Anterior cingulate cortex (tissue), 58 donors: ENCODE results near the gene ECE1.
A peak's percentile ranks its signal among the peaks of the same experiment; 100 is the strongest.

Experiments used
- DNase-seq, 58 donors: peaks; one replicate each; lab custom pipeline; 2025; lab: John Stamatoyannopoulos, UW

ECE1 gene

GRCh38 chr1:21289700-21290545 is at the start of gene ECE1:
ECE1 (minus strand) TSS chr1:21290463; CDS start chr1:21290414, 49 bp downstream.
- DNase-seq: peak in 2 of 58 donors; percentile 27 to 45

- no peak for DNase-seq
Measured at GRCh38 chr1:21339356-21340229, 49.3 kb upstream of the ECE1 start.

GRCh38 chr1:21338573-21339355 is 48.5 kb upstream of the ECE1 start:
- DNase-seq: no peak

- DNase-seq: peak in 2 of 58 donors; percentile 29 to 52
Measured at GRCh38 chr1:21337928-21338572, 47.8 kb upstream of the ECE1 start.

GRCh38 chr1:21337454-21337927 is 47.2 kb upstream of the ECE1 start:
- no peak for DNase-seq

- DNase-seq: no peak
Measured at GRCh38 chr1:21337010-21337437, 46.8 kb upstream of the ECE1 start.

- peak in 33 of 58 donors; percentile 17 to 68 (median 37) for DNase-seq
Measured at GRCh38 chr1:21335750-21336224, 45.5 kb upstream of the ECE1 start.

- DNase-seq: no peak
Measured at GRCh38 chr1:21335088-21335691, 44.9 kb upstream of the ECE1 start.

- DNase-seq: peak in 37 of 58 donors; percentile 14 to 72 (median 35)
Measured at GRCh38 chr1:21334214-21335087, 44.2 kb upstream of the ECE1 start.

- no peak for DNase-seq
Measured at GRCh38 chr1:21333824-21334213, 43.6 kb upstream of the ECE1 start.

- no peak for DNase-seq
Measured at GRCh38 chr1:21332554-21333311, 42.5 kb upstream of the ECE1 start.

GRCh38 chr1:21331752-21332478 is 41.7 kb upstream of the ECE1 start:
- DNase-seq: no peak

GRCh38 chr1:21330544-21330943 is 40.3 kb upstream of the ECE1 start:
- no peak for DNase-seq

- DNase-seq: no peak
Measured at GRCh38 chr1:21329209-21329844, 39.1 kb upstream of the ECE1 start.

- no peak for DNase-seq
Measured at GRCh38 chr1:21327566-21328323, 37.5 kb upstream of the ECE1 start.
